ENCODE measurements around the gene AP2B1.
A peak's percentile ranks its signal among the peaks of the same experiment; 100 is the strongest.
"Not testable (repeated sequence)": the region's sequence is repeated elsewhere in the genome, so short reads cannot be mapped to it uniquely, and the experiment has no call there.

AP2B1 gene

GRCh38 chr17:35700150-35700549 lies 113.0 kb downstream of the AP2B1 start:
- no peak for DNase-seq (ENCODE audit: low spot score)

GRCh38 chr17:35701491-35701890 lies 114.4 kb downstream of the AP2B1 start:
- no peak for DNase-seq (ENCODE audit: low spot score)

- DNase-seq (ENCODE audit: low spot score) = not testable (repeated sequence)
These were observed 116.2 kb downstream of the AP2B1 start for GRCh38 chr17:35703308-35703707.

GRCh38 chr17:35705230-35705629 lies 118.1 kb downstream of the AP2B1 start:
- no peak for DNase-seq (ENCODE audit: low spot score)

- no peak for DNase-seq (ENCODE audit: low spot score)
These were observed 118.6 kb downstream of the AP2B1 start for GRCh38 chr17:35705705-35706104.

GRCh38 chr17:35708149-35708548 lies 121.0 kb downstream of the AP2B1 start:
- DNase-seq (ENCODE audit: low spot score) = no peak

- DNase-seq (ENCODE audit: low spot score) = no peak
These were observed 121.8 kb downstream of the AP2B1 start for GRCh38 chr17:35708951-35709350.

- no peak for DNase-seq (ENCODE audit: low spot score)
These were observed 122.8 kb downstream of the AP2B1 start for GRCh38 chr17:35709874-35710273.

- no peak for DNase-seq (ENCODE audit: low spot score)
These were observed 123.8 kb downstream of the AP2B1 start for GRCh38 chr17:35710950-35711349.

- DNase-seq (ENCODE audit: low spot score) = no peak
These were observed 126.1 kb downstream of the AP2B1 start for GRCh38 chr17:35713069-35713728.

- DNase-seq (ENCODE audit: low spot score) = no peak
These were observed 127.9 kb downstream of the AP2B1 start for GRCh38 chr17:35714988-35715387.

GRCh38 chr17:35715416-35715815 lies 128.3 kb downstream of the AP2B1 start:
- DNase-seq (ENCODE audit: low spot score) = no peak

- DNase-seq (ENCODE audit: low spot score) = no peak
These were observed 129.1 kb downstream of the AP2B1 start for GRCh38 chr17:35716173-35716572.

GRCh38 chr17:35716897-35717465 lies 129.9 kb downstream of the AP2B1 start:
- no peak for DNase-seq (ENCODE audit: low spot score)

GRCh38 chr17:35717475-35717874 lies 130.4 kb downstream of the AP2B1 start:
- DNase-seq (ENCODE audit: low spot score) = no peak

GRCh38 chr17:35723735-35724134 lies 136.6 kb downstream of the AP2B1 start:
- DNase-seq (ENCODE audit: low spot score) = no peak

- no peak for DNase-seq (ENCODE audit: low spot score)
These were observed 137.9 kb downstream of the AP2B1 start for GRCh38 chr17:35725058-35725457.

GRCh38 chr17:35725802-35726126 lies 138.6 kb downstream of the AP2B1 start:
- DNase-seq (ENCODE audit: low spot score) = no peak

- DNase-seq (ENCODE audit: low spot score) = peak; percentile 35
These were observed 139.2 kb downstream of the AP2B1 start for GRCh38 chr17:35726127-35726952.

GRCh38 chr17:35726953-35727460 lies 139.9 kb downstream of the AP2B1 start:
- DNase-seq (ENCODE audit: low spot score) = no peak

GRCh38 chr17:35727635-35728034 lies 140.5 kb downstream of the AP2B1 start:
- no peak for DNase-seq (ENCODE audit: low spot score)

- DNase-seq (ENCODE audit: low spot score) = no peak
These were observed 141.4 kb downstream of the AP2B1 start for GRCh38 chr17:35728551-35728950.

GRCh38 chr17:35729405-35729833 lies 142.3 kb downstream of the AP2B1 start:
- DNase-seq (ENCODE audit: low spot score) = no peak

All from iPS-NIHi11 (cell line).